Skeletal muscle cell (primary cell): ENCODE measurements around the gene WDR33.

ENCODE experiments used
- DNase-seq: peaks from one replicate; pipeline ENCODE4 v3.0.0-alpha.2; 2010; ENCODE audit warnings: low read depth
- H3K4me3 ChIP-seq: 2 replicates; pipeline ENCODE4 v1.5.1; 2011; ENCODE audit warnings: low read depth, mild to moderate bottlenecking, control low read depth, low read length, moderate library complexity

WDR33 gene

GRCh38 chr2:127663566-127664064, 147.4 kb downstream of the WDR33 start:
- no peak overlapping the region for H3K4me3 ChIP-seq
- no peak for DNase-seq

DNA sequence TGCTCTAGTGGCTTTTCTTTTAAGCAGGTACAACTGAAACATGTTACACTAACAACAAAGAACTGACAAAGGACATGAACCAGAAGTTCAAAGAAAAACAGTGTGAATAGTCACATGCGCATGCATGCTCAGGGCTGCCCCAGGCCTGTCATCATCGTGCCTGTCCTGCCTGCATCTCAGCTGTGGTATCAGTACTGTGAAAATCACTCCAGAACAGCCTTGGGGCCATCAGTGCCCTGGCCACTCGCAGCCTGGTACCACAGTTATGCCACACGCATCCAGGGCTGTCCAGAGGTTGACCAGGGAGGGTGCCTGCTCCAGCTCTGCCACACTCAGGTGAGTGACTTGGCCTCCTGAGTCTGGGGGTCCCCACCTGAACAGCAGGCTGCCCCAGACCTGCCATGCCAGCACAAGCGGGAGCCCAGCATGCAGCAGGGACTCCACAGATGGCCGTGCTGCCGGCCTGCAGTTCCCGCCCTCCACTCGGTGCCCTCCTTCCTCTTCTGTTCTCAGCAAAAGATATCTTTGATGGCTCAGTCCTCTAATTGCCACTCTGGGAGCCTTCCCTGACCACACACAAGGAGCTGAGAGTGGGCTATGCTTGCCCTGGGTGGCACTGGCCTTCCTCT, 147.9 kb downstream of the WDR33 start:
- no peak for DNase-seq
- no peak overlapping the region for H3K4me3 ChIP-seq

- H3K4me3 ChIP-seq, result no peak overlapping the region
- DNase-seq, result no peak
These were observed 148.9 kb downstream of the WDR33 start for GRCh38 chr2:127661949-127662510.

- no peak overlapping the region for H3K4me3 ChIP-seq
- DNase-seq, result no peak
These were observed 149.8 kb downstream of the WDR33 start for GRCh38 chr2:127661072-127661649.

- DNase-seq, result no peak
- H3K4me3 ChIP-seq, result no peak overlapping the region
These were observed 150.7 kb downstream of the WDR33 start for GRCh38 chr2:127660291-127660578.

DNA sequence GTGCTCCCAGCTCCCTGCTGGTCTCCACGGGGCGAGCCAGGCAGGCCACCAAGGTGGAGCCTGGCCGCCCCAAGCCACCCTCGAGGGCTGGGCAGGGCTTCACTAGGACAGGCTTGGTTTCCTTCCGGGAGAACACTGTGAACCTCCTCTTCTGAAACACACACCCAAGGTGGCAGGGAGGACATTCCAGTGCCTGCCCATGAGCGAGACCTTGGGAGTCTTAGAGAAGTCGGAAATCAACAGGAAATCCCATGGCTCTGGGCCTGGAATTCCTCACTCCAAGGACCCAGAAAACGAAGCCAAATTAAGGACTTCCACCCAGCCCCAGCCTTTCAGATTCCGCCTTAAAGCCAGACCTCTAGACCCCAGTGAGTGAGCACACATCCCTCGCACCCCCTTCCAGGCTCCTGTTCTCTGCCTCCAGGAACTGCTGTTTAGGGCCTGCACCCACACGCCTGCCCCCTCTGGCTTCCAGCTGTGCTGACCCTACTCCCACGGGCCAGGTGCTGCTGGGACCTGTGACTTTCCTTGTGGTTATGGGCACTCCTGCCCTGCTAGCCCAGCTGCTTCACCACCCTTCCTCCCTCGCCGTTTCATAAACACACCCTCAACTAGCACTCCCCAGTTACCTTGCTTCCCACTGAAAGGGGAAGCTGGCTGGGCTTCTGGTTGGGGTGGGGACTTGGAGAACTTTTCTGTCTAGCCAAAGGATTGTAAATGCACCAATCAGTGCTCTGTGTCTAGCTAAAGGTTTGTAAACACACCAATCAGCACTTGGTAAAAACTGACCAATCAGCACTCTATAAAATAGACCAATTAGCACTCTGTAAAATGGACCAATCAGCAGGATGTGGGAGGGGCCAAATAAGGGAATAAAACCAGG, 151.3 kb downstream of the WDR33 start:
- no peak overlapping the region for H3K4me3 ChIP-seq
- no peak for DNase-seq

DNA sequence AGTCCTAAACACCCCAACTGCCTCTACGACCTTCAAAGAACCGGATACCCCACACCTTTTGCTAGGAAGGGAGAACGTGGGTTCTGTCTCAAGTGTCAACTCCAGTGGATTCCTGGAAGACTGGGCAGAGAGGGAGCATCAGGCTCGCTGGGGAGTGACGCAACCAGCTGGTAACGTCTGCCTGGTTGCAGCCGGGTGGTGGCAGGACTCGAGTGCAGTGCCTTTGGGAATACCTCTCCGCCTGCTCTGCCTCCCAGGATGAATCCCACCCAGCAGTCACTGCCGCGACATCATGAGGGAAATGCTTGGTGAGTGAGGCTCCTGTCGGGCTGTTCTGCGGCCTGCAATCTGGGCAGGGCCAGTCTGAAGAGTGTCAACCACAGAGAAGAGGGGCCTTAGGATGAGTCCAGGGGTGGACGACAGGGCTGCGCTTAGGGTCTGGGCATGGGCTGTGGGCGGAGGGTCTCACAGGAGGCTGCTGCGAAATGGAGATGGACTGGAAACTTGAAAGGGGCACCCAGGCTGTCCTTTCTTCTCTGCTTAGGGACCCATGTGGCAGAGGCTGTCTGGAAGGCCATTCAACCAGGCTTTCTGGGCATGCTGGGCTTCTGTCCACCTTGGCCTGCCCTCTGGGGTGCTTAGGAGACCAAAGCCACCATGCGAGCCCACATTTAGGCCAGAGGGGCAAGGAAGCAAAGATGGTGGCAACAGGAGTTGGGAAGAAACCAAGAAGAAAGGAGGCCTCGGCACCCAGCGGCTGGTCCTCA, 152.1 kb downstream of the WDR33 start:
- H3K4me3 ChIP-seq, result no peak overlapping the region
- DNase-seq, result no peak

DNA sequence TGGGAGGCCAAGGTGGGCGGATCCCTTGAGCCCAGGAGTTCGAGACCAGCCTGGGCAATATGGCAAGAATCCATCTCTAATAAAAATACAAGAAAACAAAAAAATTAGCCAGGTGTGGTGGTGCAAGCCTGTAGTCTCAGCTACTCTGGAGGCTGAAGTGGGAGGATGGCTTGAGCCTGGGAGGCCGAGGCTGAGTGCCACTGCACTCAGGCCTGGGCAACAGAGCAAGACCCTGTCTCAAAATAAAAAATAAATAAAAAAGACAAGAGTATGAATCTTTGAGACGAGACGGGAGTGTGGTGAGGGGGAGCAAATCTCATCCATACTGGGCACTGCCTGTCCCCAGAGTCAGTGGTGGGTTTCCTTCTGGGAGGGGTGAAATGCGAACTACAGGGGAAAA, 152.8 kb downstream of the WDR33 start:
- no peak overlapping the region for H3K4me3 ChIP-seq
- DNase-seq, result no peak

- DNase-seq, result no peak
These were observed 153.8 kb downstream of the WDR33 start for GRCh38 chr2:127657232-127657595.

GRCh38 chr2:127656569-127657231, 154.3 kb downstream of the WDR33 start:
- no peak for DNase-seq
- H3K4me3 ChIP-seq, result no peak overlapping the region

More at GRCh38 chr2:127657232-127657595, 153.8 kb downstream of the WDR33 start:
- H3K4me3 ChIP-seq, result no peak overlapping the region

GRCh38 chr2:127655209-127656073, 155.5 kb downstream of the WDR33 start:
- DNase-seq, result no peak
- H3K4me3 ChIP-seq, result no peak overlapping the region

DNA sequence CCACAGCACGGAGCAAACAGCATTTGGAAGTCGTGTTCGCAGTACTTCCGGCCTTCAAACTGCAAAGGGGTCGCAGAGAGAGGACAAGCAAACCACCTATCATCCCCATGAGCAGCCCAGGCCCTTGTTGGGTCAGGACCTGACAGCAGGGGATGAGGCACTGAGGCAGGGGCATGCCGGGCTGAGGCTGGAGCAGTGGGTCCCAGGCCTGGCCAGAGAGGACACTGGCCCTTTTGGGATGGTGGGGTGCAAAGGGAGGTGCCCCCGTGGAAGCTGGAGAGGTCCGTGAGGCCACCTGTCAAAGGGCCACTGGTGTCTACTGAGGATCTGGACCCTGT, 156.2 kb downstream of the WDR33 start:
- no peak overlapping the region for H3K4me3 ChIP-seq
- DNase-seq, result no peak

GRCh38 chr2:127654084-127654837, 156.7 kb downstream of the WDR33 start:
- no peak for DNase-seq
- no peak overlapping the region for H3K4me3 ChIP-seq

GRCh38 chr2:127653421-127654083, 157.4 kb downstream of the WDR33 start:
- no peak overlapping the region for H3K4me3 ChIP-seq
- DNase-seq, result no peak

- H3K4me3 ChIP-seq, result no peak overlapping the region
- DNase-seq, result no peak
These were observed 158.1 kb downstream of the WDR33 start for GRCh38 chr2:127652786-127653357.

- no peak overlapping the region for H3K4me3 ChIP-seq
- DNase-seq, result no peak
These were observed 158.9 kb downstream of the WDR33 start for GRCh38 chr2:127651971-127652550.
